A549 (cell line): ENCODE data around the gene MGMT. TPM values are rescaled to one million over a fixed set of nuclear protein-coding genes. Genes with fewer than 3 reads are reported as not detected.

Experiments used
- ATAC-seq, 2 experiments: fragments of 200-7000 bp in 1 of 2; fragments of >200 bp in 1 of 2; cut with Nextera tagmentation in 1 of 2; cut with Tn5 transposase in 1 of 2; 3 replicates each; pipeline versions ENCODE4 v1.8.0 to v1.9.1; 2018 to 2020; ENCODE audit warnings: mild to moderate bottlenecking in 1 of 2, moderate library complexity in 1 of 2
- CTCF ChIA-PET: fragments of 300-600 bp; sonication (Branson Sonifier 250); formaldehyde crosslinking; extraction: SDS; loops from one replicate; lab custom pipeline; 2021; ENCODE audit warnings: antibody characterized with exemption, inconsistent platforms; lab: Yijun Ruan, JAX
- POLR2A ChIA-PET: fragments of 350-600 bp; formaldehyde crosslinking; extraction: SDS; loops from one replicate; lab custom pipeline; 2021; ENCODE audit warnings: antibody characterized with exemption, inconsistent platforms; lab: Yijun Ruan, JAX
- DNase-seq, 2 experiments: peaks; one replicate each; pipeline versions ENCODE4 v3.0.0 to v3.0.0-alpha.2; 2011 to 2016; ENCODE audit warnings: low read depth in 1 of 2, low spot score in 1 of 2
- FAIRE-seq: peaks from 2 replicates; lab custom pipeline; 2011; peaks lifted over from hg19 to GRCh38; lab: Jason Lieb, UNC
- H3K27ac ChIP-seq, 2 experiments: fragments of >200 bp; sonication (Bioruptor Twin); formaldehyde crosslinking; 3 replicates each; pipeline ENCODE4 v1.5.1; 2016 to 2017
- H3K4me1 ChIP-seq: fragments of >200 bp; sonication (Bioruptor Twin); formaldehyde crosslinking; 3 replicates; pipeline ENCODE4 v1.6.1; 2016
- H3K4me2 ChIP-seq: fragments of >200 bp; sonication (Bioruptor Twin); formaldehyde crosslinking; 3 replicates; pipeline ENCODE4 v1.6.1; 2016
- H3K4me3 ChIP-seq: fragments of >200 bp; sonication (Bioruptor Twin); formaldehyde crosslinking; 3 replicates; pipeline ENCODE4 v1.5.1; 2016
- H3K9me3 ChIP-seq: fragments of >200 bp; sonication (Bioruptor Twin); formaldehyde crosslinking; 3 replicates; pipeline ENCODE4 v1.6.1; 2016
- CEBPB ChIP-seq, 2 experiments: fragments of >200 bp in 1 of 2; sonication (Bioruptor Twin) in 1 of 2; formaldehyde crosslinking in 1 of 2; IDR thresholded peaks; 2 replicates each; pipeline ENCODE4 v1.6.1; 2012 to 2016
- EHF ChIP-seq: fragments of 250-450 bp; sonication (Bioruptor Pico); IDR thresholded peaks from 2 replicates; pipeline ENCODE4 v1.5.0; 2020; ENCODE audit warnings: mild to moderate bottlenecking
- EP300 ChIP-seq, 2 experiments: fragments of >200 bp; sonication (Bioruptor Twin); formaldehyde crosslinking; IDR thresholded peaks; 2 replicates in 1 of 2; 3 replicates in 1 of 2; pipeline ENCODE4 v1.6.1; 2016 to 2017
- ESRRA ChIP-seq: fragments of 150-350 bp; IDR thresholded peaks from 2 replicates; pipeline ENCODE4 v1.6.1; 2014; ENCODE audit warnings: mild to moderate bottlenecking, low read length, borderline replicate concordance
- FOSB ChIP-seq: fragments of 250-450 bp; sonication (Bioruptor Pico); IDR thresholded peaks from 2 replicates; pipeline ENCODE4 v1.5.0; 2020; ENCODE audit warnings: mild to moderate bottlenecking, moderate library complexity
- FOSL2 ChIP-seq, 2 experiments: fragments of 450-650 bp in 1 of 2; fragments of >200 bp in 1 of 2; sonication (Bioruptor Twin) in 1 of 2; formaldehyde crosslinking; IDR thresholded peaks; 2 replicates each; pipeline versions ENCODE4 v1.5.0 to v1.6.1; 2016 to 2020; ENCODE audit warnings: mild to moderate bottlenecking in 1 of 2, moderate library complexity in 1 of 2
- FOXS1 ChIP-seq: fragments of 250-450 bp; sonication (Bioruptor Pico); IDR thresholded peaks from 2 replicates; pipeline ENCODE4 v1.5.0; 2020; ENCODE audit warnings: mild to moderate bottlenecking, moderate library complexity
- GATA3 ChIP-seq: IDR thresholded peaks from 2 replicates; pipeline ENCODE4 v1.6.1; 2012; ENCODE audit warnings: borderline replicate concordance
- HOXB5 ChIP-seq: fragments of 250-450 bp; sonication (Bioruptor Pico); IDR thresholded peaks from 2 replicates; pipeline ENCODE4 v1.5.0; 2020; ENCODE audit warnings: mild to moderate bottlenecking, moderate library complexity
- JUNB ChIP-seq: fragments of >200 bp; sonication (Bioruptor Twin); formaldehyde crosslinking; IDR thresholded peaks from 2 replicates; pipeline ENCODE4 v1.6.1; 2016
- KDM1A ChIP-seq: fragments of 200-600 bp; sonication (generic); IDR thresholded peaks from 2 replicates; pipeline ENCODE4 v1.6.1; 2016; ENCODE audit warnings: low read depth, mild to moderate bottlenecking
- KDM5A ChIP-seq: fragments of 200-600 bp; sonication (generic); IDR thresholded peaks from 2 replicates; pipeline ENCODE4 v1.6.1; 2016; ENCODE audit warnings: antibody characterized with exemption, mild to moderate bottlenecking
- MAFK ChIP-seq: fragments of 450-650 bp; IDR thresholded peaks from 2 replicates; pipeline ENCODE4 v1.6.1; 2014; ENCODE audit not compliant: partially characterized antibody
- NPAS2 ChIP-seq: fragments of 250-450 bp; sonication (Bioruptor Pico); IDR thresholded peaks from 2 replicates; pipeline ENCODE4 v1.8.0; 2022; ENCODE audit warnings: mild to moderate bottlenecking, moderate library complexity, borderline replicate concordance
- NR3C1 ChIP-seq: fragments of >200 bp; sonication (Bioruptor Twin); formaldehyde crosslinking; IDR thresholded peaks from 3 replicates; pipeline ENCODE4 v1.6.1; 2017
- POLR2AphosphoS2 ChIP-seq: conservative IDR thresholded peaks from 2 replicates; pipeline ENCODE4 v1.6.1; 2012; ENCODE audit warnings: low read length, improper control_type of control experiment, inconsistent platforms
- RAD21 ChIP-seq, 2 experiments: fragments of >200 bp in 1 of 2; sonication (Bioruptor Twin) in 1 of 2; formaldehyde crosslinking in 1 of 2; IDR thresholded peaks in 1 of 2; conservative IDR thresholded peaks in 1 of 2; 2 replicates in 1 of 2; 3 replicates in 1 of 2; pipeline ENCODE4 v1.6.1; 2012 to 2018; ENCODE audit warnings: inconsistent platforms in 1 of 2
- RARB ChIP-seq: fragments of 250-450 bp; sonication (Bioruptor Pico); IDR thresholded peaks from 2 replicates; pipeline ENCODE4 v1.8.0; 2021; ENCODE audit warnings: mild to moderate bottlenecking, moderate library complexity
- RCOR1 ChIP-seq: fragments of 150-350 bp; IDR thresholded peaks from 2 replicates; pipeline ENCODE4 v1.6.1; 2014; ENCODE audit warnings: antibody characterized with exemption, low read length, low read depth
- SMC3 ChIP-seq: fragments of >200 bp; sonication (Bioruptor Twin); formaldehyde crosslinking; IDR thresholded peaks from 3 replicates; pipeline ENCODE4 v1.6.1; 2018; ENCODE audit warnings: inconsistent platforms
- ZC3H11A ChIP-seq: fragments of 450-650 bp; IDR thresholded peaks from 2 replicates; pipeline ENCODE4 v1.6.1; 2014; ENCODE audit warnings: antibody characterized with exemption, mild to moderate bottlenecking
- ZFP36 ChIP-seq: fragments of 450-650 bp; IDR thresholded peaks from 2 replicates; pipeline ENCODE4 v1.6.1; 2014; ENCODE audit warnings: borderline replicate concordance; ENCODE audit not compliant: partially characterized antibody
- ZNF302 ChIP-seq: fragments of 250-450 bp; sonication (Bioruptor Pico); IDR thresholded peaks from 2 replicates; pipeline ENCODE4 v1.9.0; 2021; ENCODE audit warnings: inconsistent platforms, mild to moderate bottlenecking, moderate library complexity
- ZSCAN20 ChIP-seq: fragments of 250-450 bp; sonication (Bioruptor Pico); IDR thresholded peaks from 2 replicates; pipeline ENCODE4 v1.8.0; 2022; ENCODE audit warnings: mild to moderate bottlenecking, moderate library complexity
- WGBS: methylation state at CpG from one replicate; pipeline ENCODE4 v1.1.6; 2017; ENCODE audit errors: missing lambda C conversion rate; 5-methylcytosine and 5-hydroxymethylcytosine counted together
- polyA plus RNA-seq, 4 experiments: library from polyadenylated mRNA; depleted of rRNA in 3 of 4; stranded (reverse); fragments of >200 nt; fragmentation: RNase III in 1 of 4; extraction: RNeasy Plus Mini Kit Qiagen cat#74134 plus additional on column Dnase treatment in 1 of 4; gene quantifications; 2 replicates in 3 of 4; 3 replicates in 1 of 4; pipeline ENCODE4 v1.2.3, GENCODE V29; 2011 to 2017
- TF ChIP-seq, protein P1 (sequence below): fragments of >200 bp; sonication (Bioruptor Twin); formaldehyde crosslinking; IDR thresholded peaks from 3 replicates; pipeline ENCODE4 v1.6.1; 2016
- TF ChIP-seq, protein P2 (sequence below): IDR thresholded peaks from 2 replicates; pipeline ENCODE4 v1.6.1; 2012
- TF ChIP-seq, protein P3 (sequence below): fragments of 250-450 bp; sonication (Bioruptor Pico); IDR thresholded peaks from 2 replicates; pipeline ENCODE4 v1.5.0; 2020; ENCODE audit warnings: low read depth, mild to moderate bottlenecking, moderate library complexity
- TF ChIP-seq, protein P4 (sequence below): fragments of >200 bp; sonication (Bioruptor Twin); formaldehyde crosslinking; IDR thresholded peaks from 3 replicates; pipeline ENCODE4 v1.5.1; 2016

Gene MGMT
- polyA plus RNA-seq, 2 of the 4 experiments (the other 2 are of a cell fraction): 4.9 to 5.2 TPM

DNA sequence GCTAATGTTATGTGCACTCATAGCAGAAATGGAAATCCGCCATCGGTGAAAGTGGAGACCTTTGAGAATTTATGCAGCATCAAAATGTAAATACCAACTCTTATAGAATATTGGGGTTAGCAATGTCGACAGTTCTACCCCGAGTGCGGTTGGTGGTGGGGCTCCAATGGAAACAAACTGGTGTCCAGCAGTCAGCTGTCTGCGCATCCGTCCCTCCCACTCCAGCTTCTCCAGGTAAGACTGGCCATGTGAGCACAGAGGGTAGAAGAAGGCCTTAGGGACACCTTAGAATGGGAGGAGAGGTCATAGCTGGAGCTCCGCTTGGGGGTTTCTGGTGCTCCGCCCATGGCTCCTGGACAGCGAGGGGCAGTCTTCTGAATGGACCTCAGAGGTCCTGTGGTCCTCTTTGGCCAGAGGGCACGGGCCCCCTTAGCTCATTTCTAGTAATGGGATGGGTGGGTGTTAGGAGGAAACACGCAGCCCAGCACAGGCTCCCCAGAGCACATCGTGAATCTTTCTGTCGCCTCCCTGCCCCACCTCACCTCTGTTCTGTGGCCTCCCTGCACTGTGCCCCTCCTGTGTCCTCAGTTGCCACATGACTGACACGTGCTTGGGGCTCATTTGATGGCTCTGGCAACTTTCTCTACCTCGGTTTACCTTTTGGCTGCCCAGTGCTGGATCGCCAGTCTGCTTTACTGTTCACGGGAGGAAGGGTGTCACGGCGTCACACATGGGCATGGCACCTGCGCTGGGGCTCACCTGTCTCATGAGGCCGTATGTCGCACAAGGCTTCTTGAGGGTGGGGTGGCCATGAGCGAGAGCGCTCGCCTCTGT, 50.0 kb downstream of the MGMT start:
- Histone ChIP-seq H3K4me3 (no peak overlapping the region), H3K4me2 (no peak overlapping the region), H3K27ac (no peak overlapping the region), H3K9me3 (no peaks in the 10 kb centered on the region; the same call in 2 of the 3 replicates)
- WGBS: 59% methylated on average over 22 of the region's 26 CpGs
- POLR2A ChIA-PET: no interaction called here
- ATAC-seq (no peak), DNase-seq (no peak), FAIRE-seq (no peak)
- CTCF ChIA-PET: no interaction called here
- no peak for TF ChIP-seq JUNB
- no peak for TF ChIP-seq ZSCAN20 (CRISPR knock-in tag)
- no peak for TF ChIP-seq EHF
- no peak for TF ChIP-seq ZC3H11A
- TF ChIP-seq, protein P1, sequence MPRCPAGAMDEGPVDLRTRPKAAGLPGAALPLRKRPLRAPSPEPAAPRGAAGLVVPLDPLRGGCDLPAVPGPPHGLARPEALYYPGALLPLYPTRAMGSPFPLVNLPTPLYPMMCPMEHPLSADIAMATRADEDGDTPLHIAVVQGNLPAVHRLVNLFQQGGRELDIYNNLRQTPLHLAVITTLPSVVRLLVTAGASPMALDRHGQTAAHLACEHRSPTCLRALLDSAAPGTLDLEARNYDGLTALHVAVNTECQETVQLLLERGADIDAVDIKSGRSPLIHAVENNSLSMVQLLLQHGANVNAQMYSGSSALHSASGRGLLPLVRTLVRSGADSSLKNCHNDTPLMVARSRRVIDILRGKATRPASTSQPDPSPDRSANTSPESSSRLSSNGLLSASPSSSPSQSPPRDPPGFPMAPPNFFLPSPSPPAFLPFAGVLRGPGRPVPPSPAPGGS: no peak
- TF ChIP-seq, protein P2, sequence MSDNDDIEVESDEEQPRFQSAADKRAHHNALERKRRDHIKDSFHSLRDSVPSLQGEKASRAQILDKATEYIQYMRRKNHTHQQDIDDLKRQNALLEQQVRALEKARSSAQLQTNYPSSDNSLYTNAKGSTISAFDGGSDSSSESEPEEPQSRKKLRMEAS: no peak
- no peak for TF ChIP-seq EP300 (IDR thresholded peaks at IDR 0.05)
- no peak for TF ChIP-seq ESRRA
- TF ChIP-seq, protein P3, sequence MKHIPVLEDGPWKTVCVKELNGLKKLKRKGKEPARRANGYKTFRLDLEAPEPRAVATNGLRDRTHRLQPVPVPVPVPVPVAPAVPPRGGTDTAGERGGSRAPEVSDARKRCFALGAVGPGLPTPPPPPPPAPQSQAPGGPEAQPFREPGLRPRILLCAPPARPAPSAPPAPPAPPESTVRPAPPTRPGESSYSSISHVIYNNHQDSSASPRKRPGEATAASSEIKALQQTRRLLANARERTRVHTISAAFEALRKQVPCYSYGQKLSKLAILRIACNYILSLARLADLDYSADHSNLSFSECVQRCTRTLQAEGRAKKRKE (CRISPR knock-in tag): no peak
- no peak for TF ChIP-seq GATA3
- TF ChIP-seq CEBPB (IDR thresholded peaks at IDR 0.05): no peak
- TF ChIP-seq HOXB5 (CRISPR knock-in tag): no peak
- no peak for TF ChIP-seq MAFK
- TF ChIP-seq NPAS2 (CRISPR knock-in tag): no peak
- no peak for TF ChIP-seq FOXS1
- no peak for TF ChIP-seq RAD21 (conservative IDR thresholded peaks at IDR 0.05 in 1 of 2, IDR thresholded peaks at IDR 0.05 in 1 of 2)
- TF ChIP-seq SMC3: no peak
- TF ChIP-seq, protein P4, sequence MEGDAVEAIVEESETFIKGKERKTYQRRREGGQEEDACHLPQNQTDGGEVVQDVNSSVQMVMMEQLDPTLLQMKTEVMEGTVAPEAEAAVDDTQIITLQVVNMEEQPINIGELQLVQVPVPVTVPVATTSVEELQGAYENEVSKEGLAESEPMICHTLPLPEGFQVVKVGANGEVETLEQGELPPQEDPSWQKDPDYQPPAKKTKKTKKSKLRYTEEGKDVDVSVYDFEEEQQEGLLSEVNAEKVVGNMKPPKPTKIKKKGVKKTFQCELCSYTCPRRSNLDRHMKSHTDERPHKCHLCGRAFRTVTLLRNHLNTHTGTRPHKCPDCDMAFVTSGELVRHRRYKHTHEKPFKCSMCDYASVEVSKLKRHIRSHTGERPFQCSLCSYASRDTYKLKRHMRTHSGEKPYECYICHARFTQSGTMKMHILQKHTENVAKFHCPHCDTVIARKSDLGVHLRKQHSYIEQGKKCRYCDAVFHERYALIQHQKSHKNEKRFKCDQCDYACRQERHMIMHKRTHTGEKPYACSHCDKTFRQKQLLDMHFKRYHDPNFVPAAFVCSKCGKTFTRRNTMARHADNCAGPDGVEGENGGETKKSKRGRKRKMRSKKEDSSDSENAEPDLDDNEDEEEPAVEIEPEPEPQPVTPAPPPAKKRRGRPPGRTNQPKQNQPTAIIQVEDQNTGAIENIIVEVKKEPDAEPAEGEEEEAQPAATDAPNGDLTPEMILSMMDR: no peak
- no peak for TF ChIP-seq KDM1A
- no peak for TF ChIP-seq FOSL2 (IDR thresholded peaks at IDR 0.05)
- no peak for TF ChIP-seq FOSL2 (CRISPR knock-in tag; IDR thresholded peaks at IDR 0.05)
- TF ChIP-seq, all 56 proteins: peak for 0
- no peaks in the 10 kb centered on the region for H3K4me1 ChIP-seq

DNA sequence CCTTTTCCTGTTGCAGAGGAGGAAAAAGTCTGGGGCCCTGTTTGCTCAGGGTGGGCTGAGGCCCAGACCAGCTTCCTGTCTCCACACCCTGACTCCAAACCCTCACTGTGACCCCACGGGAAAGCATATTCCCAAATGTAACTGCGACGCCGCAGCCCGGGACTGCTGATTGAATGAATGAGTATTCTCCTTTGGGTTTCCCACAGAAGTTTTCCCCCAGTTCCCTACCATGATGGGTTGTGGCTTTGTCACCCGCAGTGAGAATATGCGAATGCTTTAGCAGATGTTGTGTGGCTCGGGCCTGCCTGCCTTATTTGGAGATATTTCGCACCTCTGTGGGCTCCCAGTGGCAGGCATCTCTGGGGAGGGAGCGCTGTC, 50.6 kb downstream of the MGMT start:
- H3K27ac ChIP-seq: no peak overlapping the region
- no peak for ATAC-seq
- ChIA-PET POLR2A (no interaction called here), CTCF (no interaction called here)
- DNase-seq: no peak
- no peak for FAIRE-seq
- no peak overlapping the region for H3K4me2 ChIP-seq
- no peaks in the 10 kb centered on the region; the same call in 2 of the 3 replicates for H3K9me3 ChIP-seq
- 63% methylated on average over 10 of the region's 10 CpGs for WGBS
- H3K4me1 ChIP-seq: no peaks in the 10 kb centered on the region
- no peak overlapping the region for H3K4me3 ChIP-seq
- TF ChIP-seq ZNF302 (CRISPR knock-in tag) (no peak), POLR2AphosphoS2 (no peak), NR3C1 (no peak), HOXB5 (CRISPR knock-in tag) (no peak), MAFK (no peak), ZFP36 (no peak), KDM5A (no peak), FOSB (CRISPR knock-in tag) (no peak), RARB (CRISPR knock-in tag) (no peak), RCOR1 (no peak)
- TF ChIP-seq, protein P1: no peak
- TF ChIP-seq, protein P4: no peak
- TF ChIP-seq, protein P3 (CRISPR knock-in tag): no peak
